IPS-NIHi11 (cell line): ENCODE results near the gene RILPL1.
"Not testable (repeated sequence)": the region's sequence is repeated elsewhere in the genome, so short reads cannot be mapped to it uniquely, and the experiment has no call there.

Source experiments
- DNase-seq: peaks from one replicate; pipeline ENCODE4 v3.0.0; 2012; ENCODE audit warnings: mixed read lengths, low spot score

RILPL1 gene

DNA sequence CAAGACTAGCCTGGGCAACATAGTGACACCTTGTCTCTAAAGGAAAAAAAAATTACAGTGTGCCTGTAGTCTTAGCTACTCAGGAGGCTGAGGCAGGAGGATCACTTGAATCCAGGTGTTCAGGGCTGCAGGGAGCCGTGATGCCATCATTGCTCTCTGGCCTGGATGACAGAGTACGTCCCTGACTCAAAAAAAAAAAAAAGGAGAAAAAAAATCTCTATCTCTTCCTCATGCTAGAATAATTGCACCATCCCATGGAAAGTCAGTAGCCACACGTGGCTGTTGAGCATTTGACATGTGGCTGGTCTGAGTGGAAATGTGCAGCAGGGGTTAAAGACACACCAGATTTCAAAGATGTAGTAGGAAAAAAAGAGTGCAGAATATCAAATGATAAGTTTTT is 3.8 kb downstream of the RILPL1 start:
- no peak for DNase-seq

DNA sequence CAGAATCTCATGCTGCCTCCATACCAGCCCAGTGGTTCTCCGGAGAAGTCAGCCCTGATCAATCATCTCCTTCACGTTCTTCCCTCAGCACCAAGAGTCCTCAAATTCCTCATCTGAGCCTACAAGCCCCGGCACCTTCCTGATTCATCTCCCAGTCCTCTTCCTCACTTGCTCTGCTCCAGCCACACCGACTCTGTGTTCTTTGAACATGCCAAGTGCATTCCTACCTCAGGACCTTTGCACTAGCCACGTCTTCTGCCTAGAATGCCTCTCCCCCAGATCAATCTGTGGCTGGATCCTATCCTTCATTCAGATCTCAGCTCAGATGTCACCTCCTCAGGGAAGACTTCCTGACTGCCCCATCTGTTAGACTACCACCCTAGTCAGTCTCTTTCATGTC is 4.7 kb downstream of the RILPL1 start:
- DNase-seq: no peak

DNA sequence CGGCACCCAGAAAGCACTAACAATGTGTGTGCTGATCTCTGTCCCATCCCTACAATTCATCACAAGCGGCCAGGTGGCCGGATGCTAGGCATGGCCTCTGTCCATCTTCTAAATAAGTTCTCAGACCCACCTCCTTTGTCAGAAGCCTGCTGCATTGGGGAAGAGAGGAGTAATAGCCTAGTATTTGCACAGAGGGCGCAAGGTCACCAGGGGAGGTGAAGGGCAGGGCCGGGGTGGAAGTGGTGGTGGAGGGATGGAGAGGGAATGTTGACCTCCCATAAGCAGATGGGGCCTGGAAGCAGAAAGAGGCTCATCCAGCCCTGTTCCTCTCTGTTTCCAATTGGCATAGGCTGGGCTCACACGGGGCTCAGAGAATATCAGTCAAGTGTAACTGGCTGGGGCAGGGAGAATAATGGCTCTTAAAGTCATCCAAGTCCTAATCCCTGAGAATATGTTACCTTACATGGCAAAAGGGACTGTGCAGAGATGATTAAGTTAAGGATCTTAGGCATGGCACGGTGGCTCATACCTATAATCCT is 6.9 kb downstream of the RILPL1 start:
- DNase-seq: no peak

DNA sequence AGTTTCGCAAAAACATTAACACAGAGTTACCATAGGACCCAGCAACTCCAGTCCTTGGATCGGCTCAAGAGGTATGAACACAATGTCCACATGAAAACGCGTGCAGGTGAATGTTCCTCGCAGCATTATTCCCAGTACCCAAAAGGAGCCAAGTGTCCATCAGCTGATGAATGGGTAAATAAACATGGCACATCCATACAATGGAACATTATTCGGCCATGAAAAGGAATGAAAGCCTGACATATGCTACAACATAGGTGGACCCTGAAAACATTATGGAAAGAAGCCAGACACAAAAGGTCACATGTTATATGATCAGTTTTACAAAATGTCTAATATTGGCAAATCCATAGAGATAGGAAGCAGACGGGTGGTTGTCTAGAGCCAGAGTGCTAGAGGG is 9.1 kb downstream of the RILPL1 start:
- DNase-seq: no peak

DNA sequence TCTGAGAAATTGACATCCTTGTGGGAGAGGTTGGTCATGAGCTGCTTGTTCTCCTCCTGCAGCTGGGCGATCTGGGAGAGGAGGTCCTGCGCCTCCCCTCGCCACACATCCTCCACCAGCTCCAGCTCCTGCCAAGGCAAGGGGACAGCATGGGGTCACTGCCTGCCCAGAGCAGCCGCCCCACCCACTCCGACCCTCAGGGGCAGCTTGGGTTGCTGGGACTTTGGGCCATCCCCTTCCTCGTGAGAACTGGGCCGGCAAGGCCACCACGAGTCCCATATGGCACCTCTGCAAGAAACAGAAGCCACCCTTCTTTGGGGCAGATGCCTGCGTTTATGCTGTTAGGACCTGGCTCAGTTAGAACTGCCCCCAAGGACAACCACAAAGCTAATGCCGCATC is 10.0 kb downstream of the RILPL1 start:
- DNase-seq: no peak

DNA sequence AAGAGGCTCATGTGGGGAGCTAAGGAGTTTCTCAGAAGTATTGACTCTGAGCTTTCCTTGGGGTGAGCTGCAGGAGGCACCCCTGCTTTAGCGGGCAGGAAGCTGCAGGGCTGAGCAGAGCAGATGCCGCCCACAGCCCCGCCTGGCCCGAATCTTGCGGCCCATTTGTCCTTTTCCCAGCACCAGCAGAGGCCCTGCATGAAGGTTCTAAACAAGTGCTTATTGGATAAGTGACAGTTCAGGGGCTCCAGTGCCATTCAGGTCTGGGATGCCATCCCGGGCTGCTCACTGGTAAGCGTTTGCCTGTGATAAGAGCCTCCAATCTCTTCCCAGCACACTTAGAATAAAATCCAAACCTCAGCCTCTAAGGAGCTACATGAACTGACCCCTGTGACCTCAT is 11.4 kb downstream of the RILPL1 start:
- DNase-seq: no peak

DNA sequence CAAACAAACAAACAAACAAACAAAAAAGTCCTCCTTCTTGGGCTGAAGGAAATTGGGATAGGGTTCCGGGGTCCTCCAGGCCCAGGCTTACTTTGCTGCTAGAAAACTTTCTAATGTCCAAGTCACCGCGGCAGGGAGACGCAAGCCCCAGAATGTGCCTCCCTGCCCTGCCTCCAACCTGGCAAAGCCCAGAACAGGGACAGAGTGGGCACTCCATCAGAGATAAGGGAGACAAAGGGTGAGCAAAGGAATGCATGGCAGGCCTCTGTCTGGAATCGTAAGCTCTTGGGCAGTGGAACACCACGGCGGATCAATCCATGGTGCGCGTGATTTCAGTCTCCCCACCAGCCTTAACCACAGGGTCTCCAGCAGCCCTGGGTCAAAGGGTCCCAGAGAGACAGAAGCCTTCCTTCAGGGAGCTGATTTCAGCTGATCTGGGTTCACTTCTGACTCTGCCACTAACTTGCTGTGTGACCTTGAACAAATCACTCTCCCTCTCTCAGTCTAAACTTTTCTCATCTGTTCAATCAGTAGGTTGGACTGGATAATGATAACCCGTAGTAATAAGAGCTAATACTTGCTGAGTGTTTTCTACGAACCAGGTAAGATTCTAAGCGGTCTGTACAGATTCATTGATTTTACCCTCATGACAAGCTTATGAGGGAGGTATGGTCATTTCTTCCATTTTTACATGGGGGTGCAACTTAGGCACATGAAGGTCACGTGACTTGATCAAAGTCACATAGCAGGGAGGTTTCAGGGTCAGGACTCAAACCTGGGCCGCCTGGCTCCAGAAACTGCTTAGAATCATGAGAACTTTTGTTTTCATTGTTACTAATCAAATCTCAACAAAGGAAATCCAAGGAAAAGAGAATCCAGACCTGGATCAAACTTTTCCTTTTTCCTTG is 12.7 kb downstream of the RILPL1 start:
- DNase-seq: no peak

DNA sequence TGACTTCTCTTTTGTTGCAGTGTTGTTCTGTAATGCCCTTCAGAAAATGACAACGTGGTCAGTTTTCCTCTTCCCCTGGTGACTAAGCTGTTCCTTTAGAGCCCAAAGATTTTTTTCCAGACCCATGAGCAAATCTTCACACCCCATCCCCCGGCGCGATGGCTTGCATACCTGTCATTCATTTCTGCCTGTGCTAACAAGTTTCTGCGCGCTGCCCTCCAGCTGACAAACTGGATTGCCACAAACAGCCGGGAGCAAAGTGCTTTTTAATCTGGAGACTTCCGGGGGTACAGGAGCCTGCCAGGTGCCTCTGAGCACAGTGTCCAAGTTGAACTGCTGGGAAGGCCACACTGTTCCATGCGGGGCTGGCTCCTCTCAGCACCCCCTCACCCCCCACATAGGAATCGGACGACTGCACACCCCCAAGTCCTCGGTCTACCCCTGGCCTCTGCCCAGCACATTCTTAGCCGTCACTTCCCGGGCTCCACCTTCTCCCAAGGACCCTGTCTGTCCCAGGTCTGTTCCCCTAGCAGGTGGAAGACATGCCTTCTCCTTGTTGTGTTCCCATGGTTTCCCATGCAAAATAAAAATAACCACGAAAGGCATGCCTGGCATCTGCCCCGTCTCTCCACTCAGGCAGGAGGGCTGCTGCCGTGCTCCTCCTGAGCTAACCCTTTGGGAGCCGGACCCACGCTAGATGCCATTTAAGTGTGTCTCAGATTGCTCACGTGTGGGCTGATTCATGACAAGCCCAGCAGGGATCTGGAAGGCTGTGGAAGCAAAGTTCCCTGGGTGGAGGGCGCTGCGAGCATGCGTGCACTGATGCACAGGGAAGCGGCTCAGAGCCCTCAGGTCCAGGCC is 14.1 kb downstream of the RILPL1 start:
- peak; percentile 44 for DNase-seq

DNA sequence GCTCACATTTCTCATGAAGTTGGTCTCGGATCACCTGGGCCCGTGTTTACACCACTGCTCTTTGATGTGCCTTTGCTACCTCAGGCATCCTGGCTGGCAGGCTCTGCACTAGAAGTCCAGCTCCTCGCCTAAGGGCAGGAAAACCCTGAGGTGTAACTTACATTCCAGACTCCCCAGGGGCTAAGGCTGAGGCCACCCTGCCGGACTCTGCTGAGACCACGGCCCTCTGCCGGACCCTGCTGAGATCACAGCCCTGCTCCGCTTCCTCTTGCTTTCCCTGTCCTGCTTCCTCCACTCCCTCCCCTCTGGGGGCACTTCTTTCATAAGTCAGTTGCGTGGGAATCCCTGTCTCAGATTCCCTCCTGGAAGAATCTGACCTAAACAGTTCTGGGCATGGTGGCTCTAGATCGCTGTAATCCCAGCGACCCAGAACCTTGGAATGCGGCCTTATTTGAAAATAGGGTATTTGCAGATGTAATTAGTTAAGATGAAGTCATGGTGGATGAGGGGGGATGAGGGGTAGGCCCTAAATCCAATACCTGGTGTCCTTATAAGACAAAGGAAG is 17.2 kb downstream of the RILPL1 start:
- peak; percentile 36 for DNase-seq

DNA sequence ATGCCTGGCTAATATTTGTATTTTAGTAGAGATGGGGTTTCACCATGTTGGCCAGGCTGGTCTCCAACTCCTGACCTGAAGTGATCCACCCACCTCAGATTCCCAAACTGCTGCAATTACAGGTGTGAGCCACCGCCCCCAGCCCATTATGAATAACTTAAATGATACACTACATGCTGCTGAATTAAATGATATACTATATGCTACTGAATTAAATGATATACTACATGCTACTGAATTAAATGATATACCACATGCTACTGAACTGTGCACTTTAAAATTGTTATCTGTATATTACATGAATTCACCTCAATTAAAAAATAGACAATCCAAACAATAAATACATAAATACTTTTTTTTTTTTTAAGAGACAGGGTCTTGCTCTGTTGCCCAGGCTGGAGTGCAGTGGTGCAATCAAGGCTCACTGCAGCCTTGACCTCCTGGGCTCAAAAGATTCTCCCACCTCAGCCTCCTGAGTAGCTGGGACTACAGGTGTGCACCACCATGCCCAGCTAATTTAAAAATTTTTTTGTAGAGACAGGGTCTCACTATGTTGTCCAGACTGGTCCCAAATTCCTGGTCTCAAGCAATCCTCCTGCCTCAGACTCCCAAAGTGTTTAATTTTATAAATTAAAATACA is 18.8 kb downstream of the RILPL1 start:
- not testable (repeated sequence) for DNase-seq

DNA sequence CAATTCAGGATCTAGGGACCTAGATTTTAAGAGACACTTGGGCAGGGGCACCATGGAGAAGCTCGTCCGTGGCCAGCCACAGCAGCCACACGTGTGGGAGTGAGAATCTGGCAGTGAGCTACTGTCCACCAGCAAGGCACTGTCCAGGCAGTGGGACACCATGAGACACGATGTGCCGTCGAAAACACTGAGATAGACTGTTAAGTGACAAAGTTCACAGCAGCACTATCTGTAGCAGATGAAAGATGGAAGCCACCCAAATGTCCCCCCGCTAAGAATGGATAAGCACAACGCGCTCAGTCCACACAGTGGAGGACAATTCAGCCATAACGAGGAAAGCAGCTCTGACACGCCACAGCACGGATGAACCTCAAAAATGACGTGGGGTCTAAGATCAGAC is 19.7 kb downstream of the RILPL1 start:
- DNase-seq: no peak

DNA sequence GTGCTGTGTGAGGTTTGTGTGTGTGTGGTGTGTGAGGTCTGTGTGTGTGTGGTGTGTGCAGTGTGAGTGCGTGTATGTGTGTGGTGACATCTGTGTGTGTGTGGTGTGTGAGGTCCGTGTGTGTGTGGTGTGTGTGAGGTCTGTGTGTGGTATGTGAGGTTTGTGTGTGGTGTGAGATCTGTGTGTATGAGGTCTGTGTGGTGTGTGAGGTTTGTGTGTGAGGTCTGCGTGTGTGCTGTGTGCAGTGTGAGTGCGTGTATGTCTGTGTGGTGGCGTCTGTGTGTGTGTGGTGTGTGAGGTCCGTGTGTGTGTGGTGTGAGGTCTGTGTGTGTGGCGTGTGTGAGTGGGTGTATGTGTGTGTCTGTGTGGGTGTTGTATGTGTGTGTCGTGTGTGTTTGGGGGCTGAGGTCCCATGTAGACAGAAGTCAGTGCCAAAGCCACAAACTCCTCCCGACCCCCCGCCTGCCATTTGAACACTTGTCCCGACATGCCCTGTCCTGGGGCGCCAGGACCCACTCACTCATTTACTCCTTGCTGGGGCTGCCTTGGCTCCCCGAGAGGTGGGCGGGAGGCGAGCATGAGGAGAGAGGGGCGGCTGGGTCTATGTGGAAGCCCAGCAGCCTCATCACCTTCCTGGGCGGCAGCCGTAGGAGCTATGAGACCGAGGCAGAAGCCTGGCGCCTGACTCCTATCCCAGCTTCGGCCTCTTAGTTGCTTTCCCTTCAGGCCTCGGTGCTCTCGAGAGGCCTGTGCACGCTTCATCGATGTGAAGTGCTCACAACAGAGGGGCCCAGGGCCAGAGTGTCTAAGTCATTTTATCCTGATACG is 20.5 kb downstream of the RILPL1 start:
- DNase-seq: no peak

DNA sequence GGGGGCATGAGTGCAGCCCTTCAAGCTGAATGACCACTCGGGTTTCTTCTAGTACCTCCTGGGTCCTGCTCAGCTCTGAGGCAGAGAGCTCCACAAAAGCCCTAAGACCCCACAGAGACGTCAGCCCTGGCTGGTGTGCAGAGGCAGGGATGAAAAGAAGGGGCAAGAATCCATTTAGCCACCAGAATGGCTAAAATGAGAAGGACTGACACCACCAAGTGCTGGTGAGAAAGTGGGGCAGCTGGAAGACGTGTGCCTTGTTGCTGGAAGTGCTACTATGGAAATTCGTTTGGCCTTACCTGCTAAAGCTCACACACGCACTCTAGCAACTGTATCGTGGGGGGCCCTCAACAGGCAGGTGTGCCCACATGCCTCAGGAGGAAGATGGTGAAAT is 26.7 kb downstream of the RILPL1 start:
- no peak for DNase-seq

DNA sequence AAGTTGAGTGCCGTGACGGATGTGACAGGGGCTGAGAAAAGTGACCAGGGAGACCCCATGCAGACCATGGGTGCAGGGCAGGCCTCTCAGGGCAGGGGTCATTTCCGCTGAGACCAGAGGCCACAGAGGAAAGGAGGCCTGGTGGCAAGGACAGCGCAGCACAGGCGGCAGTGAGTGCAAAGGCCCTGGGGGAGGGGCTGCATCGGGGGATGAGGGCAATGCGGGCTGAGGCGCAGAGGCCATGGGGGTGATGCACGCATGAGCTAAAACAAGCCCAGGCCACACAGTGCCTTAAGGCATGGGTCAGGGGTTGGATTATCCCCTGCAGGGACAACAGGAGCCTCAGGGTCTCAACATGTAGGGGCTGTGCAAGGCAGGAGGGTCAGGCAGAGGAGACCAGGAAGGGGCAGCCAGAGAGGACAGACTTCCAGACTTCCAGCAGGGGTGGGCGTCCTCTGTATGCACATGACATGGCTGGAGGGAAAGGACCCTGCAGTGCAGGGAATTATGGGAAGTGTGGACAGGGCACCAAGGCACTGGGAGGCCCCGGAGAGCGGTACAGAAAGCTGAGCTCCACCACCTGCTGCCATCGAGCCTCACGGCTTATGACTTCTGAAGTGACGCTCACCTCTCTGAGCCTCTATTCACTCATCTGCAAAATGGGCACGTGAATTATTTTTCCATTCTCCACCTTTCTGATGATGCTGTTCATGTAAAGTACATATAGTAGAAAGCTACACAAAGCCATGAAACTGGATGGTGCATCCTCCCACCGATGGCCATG is 27.3 kb downstream of the RILPL1 start:
- DNase-seq: no peak

DNA sequence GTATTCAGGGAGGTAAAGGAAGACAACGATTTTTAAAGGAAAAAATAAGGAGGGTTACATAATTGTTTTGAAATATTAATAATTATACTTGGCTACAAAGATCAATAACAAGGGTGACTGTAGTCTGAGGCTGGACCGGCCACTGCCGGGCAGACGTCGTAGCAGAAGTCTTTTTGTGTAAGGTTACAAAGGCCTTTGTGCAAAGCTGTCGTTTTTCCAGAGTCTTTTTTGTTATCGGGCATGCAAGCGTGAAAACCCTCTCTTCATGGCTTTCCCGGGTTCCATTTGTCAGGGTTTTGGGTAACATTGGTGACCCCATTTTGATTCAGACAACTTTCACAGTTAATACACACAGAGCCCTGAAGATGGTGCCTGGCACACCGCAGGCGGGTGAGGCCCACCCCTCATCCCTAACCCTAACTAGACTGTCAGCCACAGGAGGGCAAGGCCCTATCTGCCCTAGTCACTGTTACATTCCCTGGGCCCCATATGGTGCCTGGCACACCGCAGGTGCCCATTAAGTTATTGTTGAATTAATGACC is 31.3 kb downstream of the RILPL1 start:
- DNase-seq: no peak

DNA sequence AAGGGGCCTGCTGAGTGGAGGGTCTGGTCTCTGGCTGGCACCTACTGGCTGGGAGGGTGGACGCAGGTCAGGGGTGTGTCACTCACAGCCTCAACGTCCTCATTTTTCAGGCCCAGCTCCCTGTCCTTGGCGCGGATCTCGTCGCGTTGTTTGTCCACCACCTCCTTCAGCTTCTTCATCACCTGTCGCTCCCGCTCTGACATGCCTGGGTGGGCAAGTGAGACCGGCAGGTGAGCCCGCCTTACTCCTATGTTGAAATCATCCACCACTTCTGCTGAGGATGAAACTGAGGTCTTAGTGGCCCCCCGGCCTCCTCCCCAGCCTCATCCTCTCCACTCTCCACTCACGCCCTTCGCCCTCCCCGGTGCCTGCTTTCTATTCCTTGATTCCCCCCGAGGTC is 34.2 kb downstream of the RILPL1 start:
- DNase-seq: no peak

DNA sequence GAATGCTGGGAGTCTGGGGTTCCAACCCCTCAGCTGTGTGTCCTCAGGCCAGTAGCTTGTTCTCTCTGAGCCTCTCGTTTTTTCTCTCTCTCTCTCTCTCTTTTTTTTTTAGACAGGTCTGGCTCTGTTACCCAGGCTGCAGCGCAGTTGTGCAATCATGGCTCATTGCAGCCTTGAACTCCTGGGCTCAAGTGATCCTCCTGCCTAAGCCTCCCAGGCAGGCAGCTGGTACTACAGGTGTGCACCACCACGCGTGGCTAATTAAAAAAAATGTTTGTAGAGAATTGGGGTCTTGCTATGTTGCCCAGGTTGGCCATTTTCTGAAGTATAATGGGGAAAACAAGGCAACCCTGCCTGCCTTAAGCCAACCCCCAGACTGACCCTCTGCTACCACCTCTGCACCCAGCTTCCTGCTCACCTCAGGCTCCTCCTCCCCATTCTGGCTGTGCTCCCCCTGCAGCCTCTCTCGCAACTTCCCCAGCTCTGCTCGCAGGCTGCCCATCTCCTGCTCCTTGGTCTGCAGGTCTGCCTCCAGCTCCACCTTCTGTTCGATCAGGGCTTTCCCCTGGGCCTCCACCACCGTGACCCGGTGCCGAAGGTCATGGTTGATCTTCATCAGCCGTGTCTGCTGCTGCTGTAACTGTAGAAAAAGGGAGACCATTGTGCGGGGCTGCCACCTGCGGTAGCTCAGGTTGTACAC is 35.2 kb downstream of the RILPL1 start:
- DNase-seq: no peak

DNA sequence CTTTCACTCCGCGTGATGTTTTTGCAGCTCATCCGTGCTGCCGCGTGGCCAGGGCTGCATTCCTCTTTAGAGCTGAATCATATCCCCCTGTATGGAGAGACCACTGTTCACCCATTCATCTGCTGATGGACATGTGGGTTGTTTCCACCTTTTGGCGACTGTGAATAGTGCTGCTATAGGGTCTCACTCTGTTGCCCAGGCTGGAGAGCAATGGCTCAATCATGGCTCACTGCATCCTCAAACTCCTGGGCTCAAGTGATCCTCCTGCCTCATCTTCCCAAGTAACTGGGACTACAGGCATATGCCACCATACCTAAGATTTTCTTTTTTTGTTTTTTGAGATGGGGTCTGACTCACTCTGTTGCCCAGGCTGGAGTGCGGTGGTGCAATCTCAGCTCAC is 36.5 kb downstream of the RILPL1 start:
- DNase-seq: no peak

DNA sequence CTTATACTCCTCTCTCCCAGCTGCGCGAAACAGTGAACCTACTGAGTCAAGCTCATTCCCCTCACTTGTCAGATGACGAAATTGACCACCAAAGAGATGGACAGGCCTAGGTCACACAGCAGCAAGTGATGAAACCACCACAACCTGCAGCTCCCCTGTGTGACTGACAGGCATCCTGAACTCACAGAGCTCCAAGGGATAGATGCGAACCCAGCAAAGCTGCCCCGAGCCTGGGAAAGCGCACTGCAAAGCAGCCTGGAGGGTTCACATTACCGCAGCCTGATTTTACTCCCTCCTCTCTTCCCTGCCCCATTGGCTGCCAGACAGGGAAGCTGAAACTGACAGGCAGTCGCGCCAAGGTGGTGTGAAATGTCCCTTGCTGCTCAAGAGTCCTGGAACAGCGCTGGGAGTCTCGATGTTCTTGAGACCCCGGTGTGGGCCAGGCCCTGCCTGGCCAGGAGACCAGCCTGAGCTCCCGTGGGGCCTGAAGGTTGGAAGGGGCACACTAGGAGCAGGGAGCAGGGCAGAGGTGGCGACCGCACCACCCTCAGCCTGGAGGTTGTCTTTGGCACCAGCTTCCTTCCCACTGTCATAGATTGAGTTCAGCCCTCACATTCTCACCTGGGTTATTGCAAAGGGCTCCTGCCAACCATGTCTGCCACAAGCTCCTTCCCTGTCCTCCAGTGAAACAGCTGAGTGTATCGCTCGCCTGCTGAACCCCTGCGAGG is 39.2 kb downstream of the RILPL1 start:
- DNase-seq: no peak
